C4-2B (cell line): Measurements from ENCODE around the gene ITGA5.

Experiments used
- ZFX ChIP-seq: fragments of 450-650 bp; IDR thresholded peaks from 2 replicates; pipeline ENCODE4 v1.6.1; 2017
- TF ChIP-seq, protein P1 (sequence below): fragments of 450-650 bp; conservative IDR thresholded peaks from 2 replicates; pipeline ENCODE4 v1.5.1; 2017; ENCODE audit warnings: mild to moderate bottlenecking

DNA sequence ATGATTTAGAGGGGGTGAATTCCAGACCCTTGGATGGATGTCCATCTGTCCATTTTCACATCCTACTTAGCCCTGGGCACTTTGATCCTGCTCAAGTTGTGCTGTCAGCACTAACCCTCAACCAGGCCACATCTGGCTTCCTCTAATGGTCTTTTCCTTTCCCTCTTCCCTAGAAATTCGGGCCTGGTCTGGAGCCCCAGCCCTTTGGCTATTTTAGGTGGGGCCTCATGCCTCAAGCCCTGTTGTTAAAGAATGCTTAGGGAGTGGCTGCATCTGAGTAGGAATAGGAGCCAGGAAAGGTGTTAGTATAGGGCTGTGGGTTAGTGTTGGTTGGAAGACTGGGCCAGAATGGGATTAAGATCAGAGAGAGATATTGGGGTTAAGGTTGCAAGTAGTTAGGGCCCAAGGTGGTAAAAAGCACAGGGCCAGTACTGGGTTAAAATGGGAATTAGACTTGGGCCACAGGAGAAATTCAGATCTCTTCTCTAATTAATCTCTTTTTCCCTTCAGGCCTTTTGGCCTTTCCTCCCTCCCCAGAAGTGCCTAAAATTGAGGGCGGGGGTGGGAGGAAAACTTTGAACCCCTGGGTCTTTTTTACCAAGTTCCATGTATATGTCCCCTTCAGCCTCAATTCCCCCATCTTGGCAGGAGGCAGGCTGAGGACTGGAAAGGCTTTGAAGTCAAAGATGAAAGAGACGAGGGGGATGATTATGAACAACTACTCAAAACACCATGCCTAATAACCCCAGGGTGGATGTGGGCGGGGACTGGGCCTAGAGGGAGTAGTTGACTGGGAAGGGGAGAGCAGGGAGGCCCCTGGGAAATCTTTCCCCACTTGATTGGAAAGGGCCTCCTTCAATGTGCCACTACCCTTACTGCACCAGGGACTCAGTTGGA, 30.6 kb downstream of the ITGA5 start:
- TF ChIP-seq, protein P1, sequence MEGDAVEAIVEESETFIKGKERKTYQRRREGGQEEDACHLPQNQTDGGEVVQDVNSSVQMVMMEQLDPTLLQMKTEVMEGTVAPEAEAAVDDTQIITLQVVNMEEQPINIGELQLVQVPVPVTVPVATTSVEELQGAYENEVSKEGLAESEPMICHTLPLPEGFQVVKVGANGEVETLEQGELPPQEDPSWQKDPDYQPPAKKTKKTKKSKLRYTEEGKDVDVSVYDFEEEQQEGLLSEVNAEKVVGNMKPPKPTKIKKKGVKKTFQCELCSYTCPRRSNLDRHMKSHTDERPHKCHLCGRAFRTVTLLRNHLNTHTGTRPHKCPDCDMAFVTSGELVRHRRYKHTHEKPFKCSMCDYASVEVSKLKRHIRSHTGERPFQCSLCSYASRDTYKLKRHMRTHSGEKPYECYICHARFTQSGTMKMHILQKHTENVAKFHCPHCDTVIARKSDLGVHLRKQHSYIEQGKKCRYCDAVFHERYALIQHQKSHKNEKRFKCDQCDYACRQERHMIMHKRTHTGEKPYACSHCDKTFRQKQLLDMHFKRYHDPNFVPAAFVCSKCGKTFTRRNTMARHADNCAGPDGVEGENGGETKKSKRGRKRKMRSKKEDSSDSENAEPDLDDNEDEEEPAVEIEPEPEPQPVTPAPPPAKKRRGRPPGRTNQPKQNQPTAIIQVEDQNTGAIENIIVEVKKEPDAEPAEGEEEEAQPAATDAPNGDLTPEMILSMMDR, result no peak
- TF ChIP-seq ZFX, result peak; percentile 35; the same call in 1 of the 2 replicates
